Measurements from ENCODE around the gene FHDC1.

- TF ChIP-seq CTCF (IDR thresholded peaks at IDR 0.05) = no peak
- no peak for TF ChIP-seq ZBTB43 (CRISPR knock-in tag; IDR thresholded peaks at IDR 0.05)
- TF ChIP-seq ZNF425 (CRISPR knock-in tag; conservative IDR thresholded peaks at IDR 0.05) = no peak
- no peak for TF ChIP-seq ZNF423 (CRISPR knock-in tag; IDR thresholded peaks at IDR 0.05)
- TF ChIP-seq USF2 (CRISPR knock-in tag; IDR thresholded peaks at IDR 0.05) = no peak
- TF ChIP-seq NR3C1 (CRISPR knock-in tag; conservative IDR thresholded peaks at IDR 0.05; ENCODE audit: low read depth) = no peak
- no peak for TF ChIP-seq TP53 (CRISPR knock-in tag; IDR thresholded peaks at IDR 0.05)
- TF ChIP-seq E2F5 (CRISPR knock-in tag; IDR thresholded peaks at IDR 0.05) = no peak
- no peak for TF ChIP-seq PREB (CRISPR knock-in tag; IDR thresholded peaks at IDR 0.05; ENCODE audit: borderline replicate concordance)
Observed at GRCh38 chr4:152939621-152940020, 3.5 kb downstream of the FHDC1 start.

Data from WTC11 (cell line).